ACHN (cell line): ENCODE results near the gene PFN3.
"Not testable (repeated sequence)": the region's sequence is repeated elsewhere in the genome, so short reads cannot be mapped to it uniquely, and the experiment has no call there.

Source experiments
- DNase-seq: peaks from one replicate; pipeline ENCODE4 v3.0.0-alpha.2; 2015
- in situ Hi-C: cut with HindIII; loops from 2 replicates; pipeline ENCODE4 v1.10.0; 2017; ENCODE audit warnings: low sequenced_read_pairs, low pct_ligation_motif_present, low pct_unique_long_range_greater_than_20kb

PFN3 gene

DNA sequence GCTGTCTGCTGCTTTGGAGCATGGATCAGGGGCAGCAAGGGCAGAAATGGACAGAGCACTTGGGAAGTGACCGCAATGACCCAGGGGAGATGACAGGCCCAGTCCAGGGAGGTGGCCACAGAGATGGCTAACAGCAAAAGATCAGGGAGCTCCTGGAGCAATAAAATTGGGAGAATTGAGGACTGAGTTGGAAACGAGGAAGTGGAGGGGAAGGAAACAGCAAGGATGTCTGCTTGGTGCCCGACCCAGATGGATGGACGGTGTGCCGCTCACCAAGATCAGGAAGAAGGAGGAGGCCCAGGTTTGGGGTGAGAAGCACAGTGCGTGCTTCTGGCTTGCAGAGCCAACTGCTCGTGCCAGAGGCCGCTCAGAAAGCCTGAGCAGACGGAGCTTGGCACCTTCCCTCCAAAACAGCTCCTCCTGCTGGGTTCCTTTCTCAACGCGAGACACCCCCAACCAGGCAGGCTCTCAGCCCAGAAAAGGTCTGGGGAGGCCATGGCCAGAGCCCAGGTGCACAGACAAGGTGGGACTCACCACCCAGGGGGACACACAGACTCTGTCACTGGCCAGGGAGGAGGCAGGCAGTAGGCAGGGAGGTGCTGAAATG, 17.9 kb downstream of the PFN3 start:
- in situ Hi-C loops = no loop called here
- DNase-seq = peak; percentile 33

DNA sequence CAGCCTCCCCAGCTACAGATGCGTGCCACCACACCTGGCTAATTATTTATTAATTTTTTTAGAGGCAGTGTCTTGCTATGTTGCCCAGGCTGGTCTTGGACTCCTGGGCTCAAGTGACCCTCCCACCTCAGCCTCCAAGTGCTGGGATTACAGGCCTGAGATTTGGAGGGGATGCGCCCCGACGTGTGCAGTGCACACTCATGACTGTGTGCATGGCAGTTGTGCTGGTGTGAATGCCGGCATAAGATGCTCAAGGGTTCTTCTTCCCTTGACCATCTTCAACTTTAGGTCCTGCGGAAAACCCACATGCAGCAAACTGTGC, 19.7 kb downstream of the PFN3 start:
- in situ Hi-C loops = no loop called here
- no peak for DNase-seq

DNA sequence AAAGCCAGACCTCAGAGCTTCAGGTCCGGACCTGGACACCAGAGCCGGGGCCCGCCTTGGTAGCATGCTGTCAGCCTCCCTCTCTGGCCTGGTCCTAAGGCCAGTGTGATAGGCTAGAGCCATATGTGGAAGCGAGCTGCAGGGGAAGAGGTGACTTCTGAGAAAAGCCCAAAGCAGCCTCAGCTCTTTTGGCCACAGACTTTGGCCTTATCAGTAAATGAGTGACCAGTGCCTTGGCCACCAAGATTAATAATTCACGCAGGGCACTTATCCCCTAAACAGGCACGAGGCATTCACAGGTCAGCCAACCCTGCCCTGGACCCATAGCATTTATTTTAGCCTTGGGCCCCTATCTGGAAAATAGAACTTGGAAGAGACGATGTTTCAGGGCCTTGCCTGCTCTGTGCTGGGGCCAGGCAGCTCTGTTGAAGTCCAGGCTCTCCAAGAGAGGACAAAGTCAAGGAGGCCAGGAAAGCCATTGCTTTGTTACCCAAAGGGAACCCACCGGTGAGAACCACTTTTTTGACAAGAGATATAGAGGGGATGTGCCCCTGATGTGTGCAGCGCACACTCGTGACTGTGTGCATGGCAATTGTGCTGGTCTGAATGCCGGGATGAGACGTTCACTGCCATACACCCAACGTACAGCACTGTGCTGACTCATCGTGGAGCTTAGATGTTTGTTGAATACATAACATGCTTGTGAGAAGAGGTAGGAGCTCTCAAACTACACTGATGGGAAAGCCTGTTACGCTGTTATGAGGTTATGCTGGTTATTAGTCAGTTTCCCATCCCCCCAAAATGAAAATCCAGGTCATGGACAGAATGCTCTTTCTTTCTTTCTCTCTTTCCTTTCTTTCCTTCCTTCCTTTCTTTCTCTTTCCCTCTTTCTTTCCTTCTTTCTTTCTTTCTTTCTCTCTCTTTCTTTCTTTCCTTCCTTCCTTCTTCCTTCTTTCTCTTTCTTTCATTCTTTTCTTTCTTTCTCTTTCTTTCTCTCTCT, 21.3 kb downstream of the PFN3 start:
- DNase-seq = peak; percentile 92

DNA sequence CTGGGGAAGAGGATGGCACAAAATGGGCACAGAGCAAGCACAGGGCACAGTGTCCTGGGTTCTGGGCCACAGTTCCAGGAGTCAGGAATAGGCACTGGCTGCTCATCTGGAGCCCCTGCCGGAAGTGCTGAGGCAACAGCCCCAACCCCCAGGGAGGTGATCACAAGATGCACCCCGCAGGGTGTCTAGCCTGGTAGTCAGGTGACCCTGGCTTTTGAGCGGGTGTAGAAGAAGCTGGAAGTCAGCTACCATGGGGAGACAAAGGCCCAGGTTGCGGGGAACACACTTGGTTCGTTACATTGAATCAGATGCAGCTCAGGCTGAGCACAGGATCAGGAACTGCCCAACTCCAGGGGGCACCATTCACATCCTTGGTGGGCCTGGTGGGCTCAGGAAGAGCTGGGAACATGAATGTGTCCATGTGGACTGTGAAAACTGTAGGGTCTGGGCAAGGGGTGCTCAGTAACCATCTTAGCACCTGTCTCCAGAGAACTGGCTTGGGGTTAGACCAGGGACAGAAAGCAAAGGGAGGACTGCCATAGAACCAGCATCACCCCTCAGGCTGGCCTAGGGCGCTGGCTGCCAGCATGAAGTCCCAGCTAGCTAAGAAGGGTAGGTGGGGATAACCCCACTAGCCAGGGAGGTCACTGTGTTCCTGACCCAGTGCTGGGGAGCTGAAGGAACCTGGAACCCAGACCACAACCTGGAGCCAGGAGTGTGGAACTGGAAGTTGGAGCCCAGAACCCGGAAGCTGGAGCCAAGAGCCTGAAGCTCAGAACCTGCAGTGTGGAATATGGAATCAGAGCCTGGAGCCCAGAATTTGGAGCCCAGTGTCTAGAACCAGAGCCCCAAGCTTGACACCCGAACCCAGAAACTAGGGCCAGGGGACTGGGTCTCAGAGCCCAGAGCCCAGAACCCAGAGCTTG, 22.3 kb downstream of the PFN3 start:
- DNase-seq = no peak
- in situ Hi-C loops = no loop called here

More for the DNA sequence above, 21.3 kb downstream of the PFN3 start:
- in situ Hi-C loops = no loop called here

DNA sequence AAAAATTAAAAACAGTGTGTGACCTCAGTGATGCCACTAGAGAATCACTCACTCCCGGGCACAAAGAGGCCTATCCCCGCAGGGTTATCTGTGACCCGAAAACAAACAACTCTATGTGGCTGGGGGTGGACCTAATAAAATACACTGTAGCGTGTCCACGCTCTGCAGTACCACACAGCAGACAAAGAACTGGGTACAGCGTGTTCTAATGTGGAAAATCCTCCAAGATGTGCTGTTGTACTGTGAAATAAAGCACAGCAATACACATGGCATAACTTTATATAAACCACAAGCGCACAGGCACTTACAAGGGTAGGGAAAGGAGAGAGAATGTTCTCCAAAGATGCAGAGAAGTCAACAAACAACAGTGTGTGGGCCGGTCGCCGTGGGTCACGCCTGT, 24.4 kb downstream of the PFN3 start:
- in situ Hi-C loops = no loop called here
- DNase-seq = no peak

DNA sequence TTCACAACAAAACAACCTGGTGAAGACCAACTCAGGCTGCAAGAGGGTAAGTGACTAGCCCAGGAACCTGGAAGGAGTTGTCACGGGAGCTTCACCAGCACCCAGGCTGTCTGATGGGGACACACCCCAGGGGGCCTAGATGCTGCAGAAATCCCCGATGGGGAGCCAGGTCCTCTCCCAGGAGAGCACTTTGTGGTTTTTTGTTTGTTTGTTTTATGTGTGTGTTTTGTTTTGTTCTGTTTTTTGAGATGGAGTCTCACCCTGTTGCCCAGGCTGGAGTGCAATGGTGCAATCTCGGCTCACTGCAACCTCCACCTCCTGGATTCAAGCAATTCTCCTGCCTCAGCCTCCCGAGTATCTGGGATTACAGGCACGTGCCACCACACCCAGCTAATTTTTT, 24.9 kb downstream of the PFN3 start:
- DNase-seq, in situ Hi-C loops: not testable (repeated sequence)

DNA sequence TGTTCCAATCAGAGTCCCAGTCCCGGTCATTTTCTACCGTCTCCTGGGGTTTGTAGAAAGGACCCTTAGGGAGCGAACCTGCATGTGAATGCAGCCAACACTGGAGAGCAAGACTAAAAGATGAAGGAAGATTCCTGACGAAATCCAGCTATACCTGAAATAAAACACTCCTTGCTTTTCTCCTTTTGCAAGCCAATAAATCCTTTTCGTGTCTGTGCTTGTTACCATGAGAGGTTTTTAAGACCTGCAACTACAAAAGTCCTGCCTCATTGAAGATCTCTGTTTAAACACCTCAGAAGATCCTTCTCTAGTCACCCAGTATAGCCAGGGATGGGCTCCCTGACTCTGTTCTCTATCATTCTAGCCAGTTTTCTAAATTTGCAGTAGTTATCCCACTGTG, 26.2 kb downstream of the PFN3 start:
- DNase-seq = no peak
- in situ Hi-C loops = no loop called here

DNA sequence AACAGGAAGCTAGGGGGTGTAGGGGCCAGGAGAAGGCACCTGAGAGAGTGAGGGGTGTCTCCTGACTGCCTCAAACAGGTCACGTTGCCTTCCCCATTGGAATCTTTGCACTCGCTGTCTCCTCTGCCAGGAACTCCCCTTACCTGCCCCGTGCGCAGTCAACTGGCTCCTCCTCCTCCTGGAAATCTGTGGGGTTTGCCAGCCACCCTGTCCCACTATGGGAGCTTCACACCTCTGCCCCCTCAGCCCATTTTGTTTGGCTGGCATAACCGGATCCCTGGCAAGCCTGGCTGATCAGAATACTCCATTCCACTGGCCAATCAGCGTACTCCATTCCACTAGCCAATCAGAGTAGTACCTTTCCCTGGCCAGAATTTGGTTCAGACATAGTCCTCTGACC, 26.7 kb downstream of the PFN3 start:
- DNase-seq = no peak
- in situ Hi-C loops = no loop called here

DNA sequence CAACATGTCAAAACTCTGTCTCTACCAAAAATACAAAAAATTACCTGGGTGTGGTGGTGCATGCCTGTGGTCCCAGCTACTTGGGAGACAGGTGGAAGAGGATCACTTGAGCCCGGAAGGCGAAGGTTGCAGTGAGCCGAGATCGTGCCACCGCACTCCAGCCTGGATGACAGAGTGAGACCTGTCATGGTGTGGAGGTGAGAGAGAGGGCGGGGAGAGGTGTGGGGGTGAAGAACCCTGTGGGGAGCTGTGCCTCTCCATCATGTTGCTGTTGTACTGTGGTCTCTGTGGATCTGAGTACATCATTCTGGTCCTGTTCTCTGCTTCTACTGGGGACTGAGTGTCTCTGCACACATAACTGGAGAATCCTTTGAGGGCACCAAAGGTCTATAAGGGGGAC, 27.6 kb downstream of the PFN3 start:
- in situ Hi-C loops = no loop called here

DNA sequence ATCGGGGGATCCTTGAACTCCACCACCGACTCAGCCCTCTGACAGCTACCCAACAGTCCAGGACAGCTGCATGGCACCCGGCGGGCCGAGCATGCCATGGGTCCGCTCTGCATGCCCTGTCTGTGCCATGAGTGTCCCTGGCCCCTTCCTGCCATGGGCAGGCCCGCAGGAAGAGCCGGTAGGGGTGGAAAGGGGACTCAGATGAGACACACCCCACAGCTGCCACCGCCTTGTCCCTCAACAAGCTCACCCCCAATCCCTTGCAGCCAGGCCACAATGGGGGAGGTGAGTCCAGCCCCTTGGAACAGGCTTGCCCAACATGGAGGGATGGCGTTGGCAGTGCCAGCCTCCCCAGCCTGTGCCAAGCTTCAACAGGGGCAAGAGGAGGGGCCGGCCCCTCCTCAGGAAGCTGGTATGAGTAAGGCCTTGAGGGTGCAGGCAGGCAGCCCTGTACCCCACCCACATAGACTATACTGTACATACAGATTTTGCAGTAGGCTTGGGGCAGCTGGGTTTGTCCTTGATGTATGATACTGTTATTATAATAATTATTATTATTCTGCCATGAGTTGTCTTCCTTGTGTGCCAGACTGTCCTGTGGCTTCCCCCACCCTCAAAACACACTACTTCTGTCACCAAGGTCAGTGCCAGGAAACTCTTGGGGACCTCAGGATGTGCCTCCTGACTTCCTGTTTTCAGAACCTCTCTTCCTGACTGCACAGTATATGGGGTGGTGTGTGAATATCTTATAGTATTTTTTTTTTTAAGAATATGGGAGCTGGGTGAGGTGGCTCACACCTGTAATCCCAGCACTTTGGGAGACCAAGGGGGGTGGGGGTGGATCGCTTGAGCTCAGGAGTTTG, 28.2 kb downstream of the PFN3 start:
- DNase-seq = no peak
- in situ Hi-C loops = no loop called here

More for the DNA sequence above, 27.6 kb downstream of the PFN3 start:
- DNase-seq = no peak

DNA sequence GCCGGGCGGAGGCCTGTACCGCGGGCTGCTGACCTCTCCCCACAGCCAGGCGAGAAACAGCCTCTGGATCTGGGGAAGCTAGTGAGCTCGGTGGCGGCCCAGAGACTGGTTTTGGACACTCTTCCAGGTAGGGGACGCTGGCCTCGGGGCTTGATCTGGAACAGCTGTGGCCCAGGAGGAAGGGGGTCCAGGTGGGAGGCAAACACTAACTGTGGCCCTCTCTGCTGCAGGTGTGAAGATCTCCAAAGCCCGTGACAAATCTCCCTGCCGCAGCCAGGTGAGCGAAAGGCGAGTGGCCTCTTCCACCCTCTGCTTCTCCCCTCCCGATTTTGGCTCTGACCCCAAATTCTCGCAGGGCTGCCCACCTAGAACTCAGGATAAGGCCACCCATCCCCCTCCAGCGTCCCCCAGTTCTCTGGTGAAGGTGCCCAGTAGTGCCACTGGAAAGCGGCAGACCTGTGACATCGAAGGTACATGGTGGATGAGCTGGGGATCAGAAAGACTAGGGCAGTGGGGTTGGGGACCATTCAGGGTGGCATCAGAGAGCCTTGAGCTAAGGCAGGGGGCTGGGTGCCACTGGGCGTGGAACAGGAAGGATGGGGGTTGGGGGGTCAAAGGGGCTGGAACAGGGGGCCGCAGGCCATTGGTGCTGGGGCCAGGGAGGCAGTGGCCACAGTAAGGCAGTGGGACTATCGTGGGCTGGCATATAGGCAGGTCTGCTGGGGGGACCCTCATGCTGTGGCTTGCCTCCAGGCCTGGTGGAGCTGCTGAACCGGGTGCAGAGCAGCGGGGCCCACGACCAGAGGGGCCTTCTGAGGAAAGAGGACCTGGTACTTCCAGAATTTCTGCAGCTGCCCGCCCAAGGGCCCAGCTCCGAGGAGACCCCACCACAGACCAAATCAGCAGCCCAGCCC, 29.1 kb downstream of the PFN3 start:
- in situ Hi-C loops = no loop called here
- no peak for DNase-seq

DNA sequence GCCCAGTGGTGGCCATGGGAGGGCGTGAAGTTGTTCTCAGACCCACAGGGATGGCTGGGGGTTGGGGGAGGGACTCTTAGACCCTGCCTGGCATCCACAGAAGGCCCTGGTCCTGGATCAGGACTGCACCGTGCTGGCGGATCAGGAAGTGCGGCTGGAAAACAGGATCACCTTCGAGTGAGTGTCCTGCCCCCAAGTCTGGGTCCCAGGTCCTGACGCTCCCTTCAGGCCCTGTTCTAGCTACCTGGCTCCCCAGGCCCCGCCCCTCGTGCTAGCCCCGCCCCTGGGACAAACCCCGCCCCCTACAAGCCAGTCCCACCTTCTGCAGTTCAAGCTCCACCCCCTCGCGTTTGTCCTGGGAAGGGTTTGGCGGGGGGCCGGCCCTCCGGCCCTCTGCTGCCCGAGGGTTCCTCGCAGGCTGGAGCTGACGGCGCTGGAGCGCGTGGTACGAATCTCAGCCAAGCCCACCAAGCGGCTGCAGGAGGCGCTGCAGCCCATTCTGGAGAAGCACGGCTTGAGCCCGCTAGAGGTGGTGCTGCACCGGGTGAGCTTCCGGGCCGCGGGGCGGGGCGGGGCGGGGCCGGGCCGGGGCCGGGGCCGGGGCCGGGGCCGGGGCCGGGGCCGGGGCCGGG, 29.9 kb downstream of the PFN3 start:
- in situ Hi-C loops = no loop called here
- DNase-seq = peak; percentile 94

DNA sequence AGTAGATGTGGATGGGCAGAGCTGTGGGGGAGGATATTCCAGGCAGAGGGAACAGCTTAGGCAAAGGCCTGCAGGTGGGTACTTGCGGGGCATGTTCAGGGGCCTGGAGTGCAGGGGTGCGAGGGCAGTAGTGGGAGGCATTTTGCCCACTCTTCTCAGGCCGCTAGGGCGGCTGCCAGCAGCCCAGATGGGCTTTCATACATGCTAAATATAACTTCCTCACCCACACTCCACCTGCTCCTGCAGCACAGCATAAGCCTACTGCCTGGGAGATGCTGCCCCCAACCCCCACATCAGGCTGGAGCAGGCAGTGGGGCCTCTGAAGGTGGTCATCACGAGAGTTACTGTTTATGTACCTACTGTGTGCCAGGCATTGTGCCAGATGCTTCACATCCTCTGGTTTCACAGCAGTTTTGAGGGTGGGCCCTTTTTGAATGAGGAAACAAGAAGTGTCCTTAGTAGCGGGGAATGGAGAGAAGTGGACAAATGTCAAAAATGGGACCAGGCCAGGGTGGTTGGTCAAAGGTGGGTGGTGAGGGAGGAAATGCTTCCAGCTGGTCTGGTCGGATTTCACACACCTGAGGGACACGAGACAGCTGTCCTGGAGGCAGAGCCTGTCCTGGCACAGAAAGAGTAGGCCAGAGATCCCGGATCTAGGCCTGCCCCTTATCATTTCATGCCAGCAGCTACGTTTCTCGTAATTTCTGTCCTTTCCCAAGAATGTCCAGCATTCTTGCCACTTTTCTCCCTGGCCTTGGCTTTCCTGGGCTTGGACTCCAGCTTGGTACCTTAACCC, 30.6 kb downstream of the PFN3 start:
- DNase-seq = no peak
- in situ Hi-C loops = no loop called here

DNA sequence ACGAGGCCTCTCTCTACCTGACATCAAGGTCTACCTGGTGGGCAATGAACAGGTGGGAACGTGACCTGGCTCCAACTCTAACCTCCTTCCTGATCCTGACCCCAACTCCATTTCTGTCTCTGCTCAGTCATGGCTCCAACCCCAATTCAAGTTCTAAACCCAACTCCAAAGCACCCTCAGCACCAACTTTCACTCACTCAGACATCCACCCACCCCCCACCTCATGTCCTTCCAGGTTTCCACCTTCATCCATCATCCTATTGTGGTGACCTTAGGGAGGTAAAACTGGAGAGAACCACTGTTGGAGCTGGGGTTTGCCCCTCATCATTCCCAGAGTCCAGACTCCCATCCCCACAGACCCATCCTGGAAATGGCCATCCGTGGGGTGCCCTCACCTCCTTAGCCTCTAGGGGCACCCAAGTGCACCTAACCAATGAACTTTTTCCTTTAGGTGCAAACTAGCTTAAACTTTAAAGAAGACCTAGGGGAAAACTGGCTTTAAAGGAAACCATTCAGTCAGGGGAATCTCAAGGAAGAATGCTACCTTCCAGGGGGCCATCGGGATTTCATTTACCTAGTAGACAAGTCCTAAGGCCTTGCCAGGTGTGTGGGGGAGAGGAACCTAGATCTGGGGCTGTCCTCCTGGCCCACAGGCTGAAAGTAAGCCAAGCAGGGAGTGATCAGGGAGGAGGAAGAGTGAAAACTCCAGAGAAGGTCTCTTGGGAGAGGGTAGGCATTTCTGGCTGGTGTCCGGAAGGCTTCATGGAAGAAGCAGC, 31.4 kb downstream of the PFN3 start:
- in situ Hi-C loops = no loop called here
- peak; percentile 60 for DNase-seq
